Thoracic aorta (tissue), 2 donors: ENCODE data around the gene BET1L. TPM values are rescaled to one million over a fixed set of nuclear protein-coding genes. Genes with fewer than 3 reads are reported as not detected.

ENCODE experiments used
- ATAC-seq: fragments of 150-250 bp; one replicate; pipeline ENCODE4 v1.8.0; 2017; ENCODE audit warnings: low read depth; ENCODE audit not compliant: insufficient number of reproducible peaks, low FRiP score
- DNase-seq: peaks from one replicate; pipeline ENCODE4 v3.0.0-alpha.2; 2020; ENCODE audit warnings: low spot score
- H3K27ac ChIP-seq, 2 donors: fragments of 200-600 bp; sonication (generic); 1 replicate in 1 of 2; 2 replicates in 1 of 2; pipeline ENCODE4 v1.5.1; 2016; ENCODE audit warnings: mild to moderate bottlenecking in 2 of 2, moderate library complexity in 2 of 2
- H3K27me3 ChIP-seq: fragments of 200-600 bp; sonication (generic); replicated peaks from 2 replicates; pipeline ENCODE4 v1.6.0; 2016; ENCODE audit warnings: mild to moderate bottlenecking; ENCODE audit not compliant: insufficient read depth
- H3K36me3 ChIP-seq: fragments of 200-600 bp; sonication (generic); one replicate; pipeline ENCODE4 v1.5.1; 2016
- H3K4me1 ChIP-seq, 2 donors: fragments of 200-600 bp; sonication (generic); 1 replicate in 1 of 2; 2 replicates in 1 of 2; pipeline versions ENCODE4 v1.5.1 to v1.6.0; 2016; ENCODE audit warnings: low read depth in 2 of 2, mild to moderate bottlenecking in 1 of 2; ENCODE audit not compliant: control insufficient read depth in 1 of 2
- H3K4me3 ChIP-seq: fragments of 200-600 bp; sonication (generic); 2 replicates; pipeline ENCODE4 v1.5.1; 2016; ENCODE audit warnings: mild to moderate bottlenecking
- H3K9me3 ChIP-seq: fragments of 200-600 bp; sonication (generic); 2 replicates; pipeline ENCODE4 v1.5.1; 2016
- total RNA-seq, 2 donors: library from RNA; depleted of rRNA; stranded (reverse); fragments of >200 nt; gene quantifications; one replicate each; pipeline versions ENCODE4 v1.1.0 to v1.2.3, GENCODE V29; 2016
- TF ChIP-seq, protein P1 (sequence below): fragments of 200-600 bp; sonication (generic); IDR thresholded peaks from one replicate; pipeline ENCODE4 v1.5.1; 2019; ENCODE audit warnings: antibody characterized with exemption

Gene BET1L
- total RNA-seq, 2 donors from 2014 or later: 38.7 to 42.7 TPM

DNA sequence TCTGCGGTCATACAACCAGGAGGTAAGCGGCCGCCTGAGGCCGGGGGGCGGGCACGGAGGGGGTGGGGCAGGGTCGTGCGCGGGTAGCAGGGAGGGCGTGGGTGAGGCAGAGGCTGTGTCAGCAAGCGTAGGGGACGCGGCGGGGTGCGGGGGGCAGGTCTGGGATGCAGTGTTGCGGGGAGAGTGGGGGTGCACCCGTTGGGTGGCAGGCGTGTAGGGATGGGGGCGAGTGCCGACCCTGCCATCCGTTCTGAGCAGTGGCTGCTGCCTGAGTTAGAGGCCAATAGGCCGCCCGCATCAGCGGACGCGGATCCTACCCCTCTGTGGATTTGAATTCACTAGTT is 1.7 kb upstream of the BET1L start:
- peak overlapping the region; percentile 91 to 96 for H3K27ac ChIP-seq
- no peaks in the 10 kb centered on the region for H3K9me3 ChIP-seq
- peaks cover 47% of the 10 kb centered on the region for H3K36me3 ChIP-seq
- H3K4me3 ChIP-seq: peak overlapping the region; percentile 98
- ATAC-seq (no peak), DNase-seq (no peak)
- peaks cover 30 to 55% of the 10 kb centered on the region in 2 donors for H3K4me1 ChIP-seq
- TF ChIP-seq, protein P1, sequence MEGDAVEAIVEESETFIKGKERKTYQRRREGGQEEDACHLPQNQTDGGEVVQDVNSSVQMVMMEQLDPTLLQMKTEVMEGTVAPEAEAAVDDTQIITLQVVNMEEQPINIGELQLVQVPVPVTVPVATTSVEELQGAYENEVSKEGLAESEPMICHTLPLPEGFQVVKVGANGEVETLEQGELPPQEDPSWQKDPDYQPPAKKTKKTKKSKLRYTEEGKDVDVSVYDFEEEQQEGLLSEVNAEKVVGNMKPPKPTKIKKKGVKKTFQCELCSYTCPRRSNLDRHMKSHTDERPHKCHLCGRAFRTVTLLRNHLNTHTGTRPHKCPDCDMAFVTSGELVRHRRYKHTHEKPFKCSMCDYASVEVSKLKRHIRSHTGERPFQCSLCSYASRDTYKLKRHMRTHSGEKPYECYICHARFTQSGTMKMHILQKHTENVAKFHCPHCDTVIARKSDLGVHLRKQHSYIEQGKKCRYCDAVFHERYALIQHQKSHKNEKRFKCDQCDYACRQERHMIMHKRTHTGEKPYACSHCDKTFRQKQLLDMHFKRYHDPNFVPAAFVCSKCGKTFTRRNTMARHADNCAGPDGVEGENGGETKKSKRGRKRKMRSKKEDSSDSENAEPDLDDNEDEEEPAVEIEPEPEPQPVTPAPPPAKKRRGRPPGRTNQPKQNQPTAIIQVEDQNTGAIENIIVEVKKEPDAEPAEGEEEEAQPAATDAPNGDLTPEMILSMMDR: no peak
- H3K27me3 ChIP-seq: no peaks in the 10 kb centered on the region

DNA sequence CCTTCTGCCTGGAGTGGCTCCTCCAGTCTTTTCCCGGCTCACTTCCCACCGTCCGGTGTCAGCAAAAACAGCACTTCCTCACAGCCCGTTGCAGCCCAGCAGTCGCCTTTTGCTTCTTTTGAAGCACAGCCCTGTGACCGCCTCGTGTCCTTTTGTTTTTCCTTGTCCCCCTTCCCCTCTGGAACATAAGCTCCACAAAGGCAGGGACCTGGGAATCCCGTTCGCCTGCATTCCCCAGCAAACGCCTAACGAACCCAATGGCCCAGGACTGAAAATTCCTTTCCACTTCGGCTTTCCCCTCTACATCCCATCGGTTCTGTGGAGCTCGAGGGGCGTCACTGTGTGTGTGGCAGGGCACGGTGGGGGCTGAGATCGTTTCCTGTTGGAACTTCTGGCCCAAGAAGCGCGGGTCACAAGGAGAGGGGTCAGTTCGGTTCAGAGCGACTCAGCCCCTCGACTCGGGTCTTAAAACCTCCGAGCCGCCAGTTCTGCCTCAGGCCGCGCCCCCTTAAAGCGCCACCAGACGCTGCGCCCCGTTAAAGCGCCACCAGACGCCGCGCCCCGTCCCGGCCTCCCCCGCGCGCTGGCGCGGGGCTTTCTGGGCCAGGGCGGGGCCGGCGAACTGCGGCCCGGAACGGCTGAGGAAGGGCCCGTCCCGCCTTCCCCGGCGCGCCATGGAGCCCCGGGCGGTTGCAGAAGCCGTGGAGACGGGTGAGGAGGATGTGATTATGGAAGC is 1.1 kb upstream of the BET1L start:
- no peak for DNase-seq
- peak; percentile 48 for ATAC-seq
- H3K36me3 ChIP-seq: peaks cover 44% of the 10 kb centered on the region
- H3K4me1 ChIP-seq: peaks cover 30 to 61% of the 10 kb centered on the region in 2 donors
- peak overlapping the region; percentile 91 to 96 for H3K27ac ChIP-seq
- H3K9me3 ChIP-seq: no peaks in the 10 kb centered on the region
- H3K27me3 ChIP-seq: no peaks in the 10 kb centered on the region
- TF ChIP-seq, protein P1: no peak
- H3K4me3 ChIP-seq: peak overlapping the region; percentile 98

DNA sequence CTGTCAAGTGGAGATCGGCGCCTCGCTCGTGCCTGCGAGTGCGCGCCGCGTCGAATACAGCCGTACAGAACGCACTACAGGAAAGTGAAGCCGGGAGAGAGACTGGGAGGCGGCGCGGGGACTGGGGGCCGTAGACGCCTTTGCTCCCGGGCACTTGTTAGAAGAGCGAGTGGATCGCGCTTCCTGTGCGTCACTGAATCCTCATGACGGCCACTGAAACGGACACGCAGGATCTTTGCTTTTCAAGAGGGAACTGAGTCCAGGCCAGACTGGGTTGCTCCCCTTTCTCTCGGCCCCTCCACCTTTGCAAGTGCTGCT is 623 bp upstream of the BET1L start:
- DNase-seq: no peak
- Histone ChIP-seq H3K36me3 (peaks cover 39% of the 10 kb centered on the region), H3K27ac (peak overlapping the region; percentile 91 to 96), H3K27me3 (no peaks in the 10 kb centered on the region), H3K9me3 (no peaks in the 10 kb centered on the region), H3K4me3 (peak overlapping the region; percentile 98), H3K4me1 (peaks cover 30 to 62% of the 10 kb centered on the region in 2 donors)
- ATAC-seq: no peak
- TF ChIP-seq, protein P1: no peak

DNA sequence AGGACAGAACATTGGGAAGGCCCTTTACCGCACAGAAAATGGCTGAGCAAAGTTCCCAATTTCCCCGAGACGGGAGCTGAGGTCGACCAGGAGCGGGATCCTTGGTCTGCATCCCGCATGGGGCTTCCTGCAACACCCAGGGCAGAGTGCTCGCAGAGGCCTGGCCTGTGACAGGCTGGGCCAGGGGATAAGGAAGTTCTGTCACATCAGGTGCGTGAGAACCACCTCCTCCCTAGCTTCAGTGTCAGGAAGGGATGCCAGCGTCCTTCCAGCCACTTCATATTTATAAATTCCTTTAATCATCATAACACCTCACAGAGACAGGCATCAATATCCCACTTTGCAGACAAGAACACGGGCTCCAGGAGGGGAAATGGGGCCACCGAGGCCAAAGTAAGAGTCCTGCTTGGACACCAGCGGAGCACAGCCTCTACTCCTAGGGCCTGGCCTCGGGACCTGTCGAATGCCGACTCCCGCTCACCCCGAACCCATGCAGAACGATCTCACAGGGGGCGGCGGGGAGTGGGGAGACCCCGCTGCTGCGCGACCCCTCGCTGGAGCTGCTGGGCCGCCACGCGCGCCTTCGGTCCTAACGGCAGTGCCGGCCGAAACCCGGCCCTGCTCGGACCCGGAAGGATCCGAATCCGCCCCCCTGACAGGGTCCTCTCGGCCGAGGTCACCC is 532 bp downstream of the BET1L start:
- Histone ChIP-seq H3K27ac (peak overlapping the region; percentile 91 to 96), H3K9me3 (no peaks in the 10 kb centered on the region), H3K4me1 (peaks cover 30 to 59% of the 10 kb centered on the region in 2 donors), H3K27me3 (no peaks in the 10 kb centered on the region), H3K36me3 (peaks cover 28% of the 10 kb centered on the region), H3K4me3 (peak overlapping the region; percentile 98)
- DNase-seq: no peak
- no peak for ATAC-seq
- TF ChIP-seq, protein P1: no peak

DNA sequence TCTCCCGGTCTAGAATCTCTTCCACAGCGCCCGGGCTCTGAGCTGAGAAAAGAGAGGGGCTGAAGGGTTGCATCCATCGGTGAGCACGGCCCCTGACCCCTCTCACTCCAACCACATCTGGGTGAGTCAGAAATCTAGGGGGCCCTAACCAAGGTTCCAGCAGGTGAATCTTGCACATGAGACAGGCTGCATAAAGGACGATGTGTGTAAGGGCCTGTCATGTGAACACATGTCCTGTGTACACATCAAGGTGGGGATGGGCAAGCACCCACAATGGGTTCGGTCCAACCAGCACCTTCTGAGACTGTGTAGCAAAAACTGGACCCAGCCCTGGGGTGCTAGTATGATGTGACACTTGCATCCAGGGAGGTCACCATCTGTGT is 1.2 kb downstream of the BET1L start:
- H3K4me3 ChIP-seq: peak overlapping the region; percentile 98
- peak overlapping the region in 1 of 2 donors; percentile 91 for H3K27ac ChIP-seq
- DNase-seq (no peak), ATAC-seq (no peak)
- peaks cover 29 to 52% of the 10 kb centered on the region in 2 donors for H3K4me1 ChIP-seq
- H3K36me3 ChIP-seq: peaks cover 26% of the 10 kb centered on the region
- no peaks in the 10 kb centered on the region for H3K27me3 ChIP-seq
- H3K9me3 ChIP-seq: no peaks in the 10 kb centered on the region
- TF ChIP-seq, protein P1: no peak
